Measurements from ENCODE around the gene PCTP.

The PCTP gene

GRCh38 chr17:55758171-55758570 is 7.3 kb downstream of the PCTP start:
- no peak for DNase-seq

GRCh38 chr17:55760643-55761355 is 9.9 kb downstream of the PCTP start:
- DNase-seq: no peak

- DNase-seq: no peak
Observed at GRCh38 chr17:55762086-55762858, 11.4 kb downstream of the PCTP start.

GRCh38 chr17:55763856-55764255 is 13.0 kb downstream of the PCTP start:
- DNase-seq: no peak

GRCh38 chr17:55764610-55765009 is 13.8 kb downstream of the PCTP start:
- DNase-seq: no peak

GRCh38 chr17:55765472-55765871 is 14.6 kb downstream of the PCTP start:
- DNase-seq: no peak

- DNase-seq: no peak
Observed at GRCh38 chr17:55768936-55769624, 18.2 kb downstream of the PCTP start.

- no peak for DNase-seq
Observed at GRCh38 chr17:55769625-55770000, 18.8 kb downstream of the PCTP start.

GRCh38 chr17:55770196-55770870 is 19.5 kb downstream of the PCTP start:
- DNase-seq: peak; percentile 22 to 26

GRCh38 chr17:55772086-55772485 is 21.2 kb downstream of the PCTP start:
- DNase-seq: no peak

- DNase-seq: no peak
Observed at GRCh38 chr17:55773671-55774070, 22.8 kb downstream of the PCTP start.

GRCh38 chr17:55774846-55775271 is 24.0 kb downstream of the PCTP start:
- DNase-seq: peak; percentile 3 to 60

GRCh38 chr17:55776271-55776670 is 25.4 kb downstream of the PCTP start:
- DNase-seq: no peak

GRCh38 chr17:55777471-55777971 is 26.7 kb downstream of the PCTP start:
- no peak for DNase-seq

- no peak for DNase-seq
Observed at GRCh38 chr17:55778389-55779118, 27.7 kb downstream of the PCTP start.

GRCh38 chr17:55783684-55784245 is 32.9 kb downstream of the PCTP start:
- no peak for DNase-seq

- DNase-seq: no peak
Observed at GRCh38 chr17:55784666-55785065, 33.8 kb downstream of the PCTP start.

- DNase-seq: no peak
Observed at GRCh38 chr17:55785181-55785580, 34.3 kb downstream of the PCTP start.

GRCh38 chr17:55793272-55793671 is 42.4 kb downstream of the PCTP start:
- no peak for DNase-seq

GRCh38 chr17:55794725-55795482 is 44.1 kb downstream of the PCTP start:
- DNase-seq: peak in 1 of 2 experiments; percentile 2
